ENCODE results near the gene CABCOCO1. TPM values are rescaled to one million over a fixed set of nuclear protein-coding genes. Genes with fewer than 3 reads are reported as not detected.

The CABCOCO1 gene
- total RNA-seq, 4 donors from 2014 or later: 0.94 to 1.6 (median 1.3) TPM

GRCh38 chr10:61632057-61632670, 30.6 kb upstream of the CABCOCO1 start:
- 98% methylated on average over 4 of the region's 4 CpGs; no CpG with 5 or more reads in 1 of the 2 donors for WGBS, 2 donors (ENCODE audit: low coverage in 1 of 2)
- no peaks in the 10 kb centered on the region for H3K27me3 ChIP-seq
- no peaks in the 10 kb centered on the region for H3K9me3 ChIP-seq
- H3K4me1 ChIP-seq: peaks cover 0 to 27% (median 0%) of the 10 kb centered on the region in 3 donors
- H3K4me3 ChIP-seq: no peak overlapping the region
- H3K27ac ChIP-seq: no peak overlapping the region
- no peak for ATAC-seq
- no peaks in the 10 kb centered on the region for H3K36me3 ChIP-seq
- TF ChIP-seq POLR2AphosphoS5 (IDR thresholded peaks at IDR 0.05): no peak
- TF ChIP-seq CTCF (IDR thresholded peaks at IDR 0.05): no peak
- TF ChIP-seq EP300 (IDR thresholded peaks at IDR 0.05): no peak
- no peak for TF ChIP-seq POLR2A (IDR thresholded peaks at IDR 0.05)

GRCh38 chr10:61633665-61634064, 29.1 kb upstream of the CABCOCO1 start:
- Histone ChIP-seq H3K27ac (no peak overlapping the region), H3K9me3 (no peaks in the 10 kb centered on the region), H3K4me3 (no peak overlapping the region), H3K4me1 (peaks cover 0 to 23% (median 0%) of the 10 kb centered on the region in 3 donors), H3K27me3 (no peaks in the 10 kb centered on the region), H3K36me3 (no peaks in the 10 kb centered on the region)
- ATAC-seq: no peak
- WGBS, 2 donors (ENCODE audit: low coverage in 1 of 2): 11 to 25% methylated on average over 3 of the region's 3 CpGs
- TF ChIP-seq CTCF (IDR thresholded peaks at IDR 0.05) (no peak), POLR2AphosphoS5 (IDR thresholded peaks at IDR 0.05) (no peak), EP300 (IDR thresholded peaks at IDR 0.05) (no peak), POLR2A (IDR thresholded peaks at IDR 0.05) (no peak)

- Histone ChIP-seq H3K4me3 (no peak overlapping the region), H3K4me1 (peaks cover 0 to 23% (median 0%) of the 10 kb centered on the region in 3 donors), H3K27ac (no peak overlapping the region), H3K36me3 (no peaks in the 10 kb centered on the region), H3K27me3 (no peaks in the 10 kb centered on the region), H3K9me3 (no peaks in the 10 kb centered on the region)
- TF ChIP-seq POLR2A (IDR thresholded peaks at IDR 0.05) (no peak), EP300 (IDR thresholded peaks at IDR 0.05) (no peak), POLR2AphosphoS5 (IDR thresholded peaks at IDR 0.05) (no peak), CTCF (IDR thresholded peaks at IDR 0.05) (no peak)
- 69% methylated on average over 1 of the region's 1 CpG; no CpG with 5 or more reads in 1 of the 2 donors for WGBS, 2 donors (ENCODE audit: low coverage in 1 of 2)
- ATAC-seq: no peak
These were observed 28.0 kb upstream of the CABCOCO1 start for GRCh38 chr10:61634746-61635145.

- peaks cover 0 to 23% (median 0%) of the 10 kb centered on the region in 3 donors for H3K4me1 ChIP-seq
- no peak overlapping the region for H3K27ac ChIP-seq
- no peak overlapping the region for H3K4me3 ChIP-seq
- no peaks in the 10 kb centered on the region for H3K27me3 ChIP-seq
- ATAC-seq: no peak
- no peaks in the 10 kb centered on the region for H3K9me3 ChIP-seq
- WGBS, 2 donors (ENCODE audit: low coverage in 1 of 2): 72 to 78% methylated on average over 2 of the region's 2 CpGs
- H3K36me3 ChIP-seq: no peaks in the 10 kb centered on the region
- TF ChIP-seq POLR2A (IDR thresholded peaks at IDR 0.05) (no peak), POLR2AphosphoS5 (IDR thresholded peaks at IDR 0.05) (no peak), EP300 (IDR thresholded peaks at IDR 0.05) (no peak), CTCF (IDR thresholded peaks at IDR 0.05) (no peak)
These were observed 27.3 kb upstream of the CABCOCO1 start for GRCh38 chr10:61635471-61635870.

GRCh38 chr10:61635932-61636331, 26.8 kb upstream of the CABCOCO1 start:
- Histone ChIP-seq H3K27ac (no peak overlapping the region), H3K9me3 (no peaks in the 10 kb centered on the region), H3K36me3 (no peaks in the 10 kb centered on the region), H3K4me3 (no peak overlapping the region), H3K27me3 (no peaks in the 10 kb centered on the region), H3K4me1 (peaks cover 0 to 23% (median 0%) of the 10 kb centered on the region in 3 donors)
- TF ChIP-seq EP300 (IDR thresholded peaks at IDR 0.05) (no peak), POLR2A (IDR thresholded peaks at IDR 0.05) (no peak), CTCF (IDR thresholded peaks at IDR 0.05) (no peak), POLR2AphosphoS5 (IDR thresholded peaks at IDR 0.05) (no peak)
- no peak for ATAC-seq

Data from gastroesophageal sphincter (tissue), 4 donors.